GM18870 (cell line): ENCODE measurements around the gene MAOB.
"Not testable (repeated sequence)": the region's sequence is repeated elsewhere in the genome, so short reads cannot be mapped to it uniquely, and the experiment has no call there.

Experiments
- ATAC-seq: cut with Tn5 transposase; IDR thresholded peaks from one replicate; pipeline ENCODE4 v1.9.1; 2021; ENCODE audit warnings: moderate library complexity; ENCODE audit not compliant: unreplicated experiment

The MAOB gene

DNA sequence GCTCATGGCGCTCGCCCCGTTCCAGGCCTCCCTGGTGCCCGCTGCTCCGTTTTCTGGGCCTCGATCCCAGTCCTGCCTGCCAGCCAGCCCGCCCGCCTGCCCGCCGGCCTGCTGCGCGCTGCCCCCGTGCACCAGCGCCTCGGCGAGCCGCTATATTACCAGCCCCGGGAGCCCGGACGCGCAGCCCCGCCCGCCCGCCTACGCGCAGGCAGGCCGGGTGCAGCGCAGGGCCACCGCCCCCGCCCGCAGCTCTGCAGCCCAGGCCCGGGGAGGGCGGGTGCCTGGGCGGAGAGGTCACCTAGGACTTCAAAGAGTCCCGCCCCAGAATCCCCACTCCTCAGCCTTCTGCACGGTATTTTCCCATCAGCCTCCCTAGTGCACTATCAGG, at the start of gene MAOB:
Gene MAOB, minus strand, starts transcription at position 157 of the 388 bp plus-strand sequence. Its CDS starts 151 bp downstream, at position 6.
- no peak for ATAC-seq

DNA sequence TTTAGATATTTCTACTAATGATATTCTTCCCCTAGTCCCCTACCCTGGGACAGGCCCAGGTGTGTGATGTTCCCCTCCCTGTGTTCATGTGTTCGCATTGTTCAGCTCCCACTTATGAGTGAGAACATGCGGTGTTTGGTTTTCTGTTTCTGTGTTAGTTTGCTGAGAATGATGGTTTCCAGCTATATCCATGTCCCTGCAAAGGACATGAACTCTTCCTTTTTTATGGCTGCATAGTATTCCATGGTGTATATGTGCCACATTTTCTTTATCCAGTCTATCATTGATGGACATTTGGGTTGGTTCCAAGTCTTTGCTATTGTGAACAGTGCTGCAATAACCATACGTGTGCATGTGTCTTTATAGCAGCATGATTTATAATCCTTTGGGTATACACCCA, 39.8 kb upstream of the MAOB start:
- not testable (repeated sequence) for ATAC-seq

DNA sequence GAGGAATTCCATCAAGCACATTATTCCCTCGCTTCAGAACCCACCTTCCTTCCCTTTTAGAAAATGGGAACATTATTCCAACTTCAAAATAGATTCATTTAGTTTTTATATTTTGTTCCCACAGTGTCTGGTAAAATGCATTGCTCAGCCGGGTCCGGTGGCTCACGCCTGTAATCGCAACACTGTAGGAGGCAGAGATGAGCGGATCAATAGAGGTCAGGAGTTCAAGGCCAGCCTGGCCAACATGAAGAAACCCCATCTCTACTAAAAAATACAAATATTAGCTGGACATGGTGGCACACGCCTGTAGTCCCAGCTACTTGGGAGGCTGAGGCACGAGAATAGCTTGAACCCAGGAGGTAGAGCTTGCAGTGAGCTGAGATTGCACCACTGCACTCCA, 28.5 kb upstream of the MAOB start:
- ATAC-seq = not testable (repeated sequence)

DNA sequence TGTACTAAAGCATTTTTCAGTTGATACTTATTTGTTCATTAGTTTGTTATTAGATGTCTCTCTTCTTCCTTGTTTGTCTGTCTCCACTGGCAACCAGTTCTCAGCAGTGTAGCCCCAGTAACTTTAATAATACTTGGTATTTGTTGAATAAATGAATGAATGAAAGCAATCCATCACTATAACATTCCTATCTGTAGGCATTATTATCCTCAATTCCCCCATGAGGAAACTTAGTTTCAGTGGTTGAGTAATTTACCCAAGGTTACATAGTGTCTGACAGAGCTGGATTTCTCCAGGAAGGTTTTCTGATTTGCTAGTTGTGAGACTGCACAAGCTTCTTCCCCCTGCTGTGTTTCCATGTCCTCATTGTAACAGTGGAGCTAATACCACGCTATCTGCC, 27.8 kb upstream of the MAOB start:
- no peak for ATAC-seq

DNA sequence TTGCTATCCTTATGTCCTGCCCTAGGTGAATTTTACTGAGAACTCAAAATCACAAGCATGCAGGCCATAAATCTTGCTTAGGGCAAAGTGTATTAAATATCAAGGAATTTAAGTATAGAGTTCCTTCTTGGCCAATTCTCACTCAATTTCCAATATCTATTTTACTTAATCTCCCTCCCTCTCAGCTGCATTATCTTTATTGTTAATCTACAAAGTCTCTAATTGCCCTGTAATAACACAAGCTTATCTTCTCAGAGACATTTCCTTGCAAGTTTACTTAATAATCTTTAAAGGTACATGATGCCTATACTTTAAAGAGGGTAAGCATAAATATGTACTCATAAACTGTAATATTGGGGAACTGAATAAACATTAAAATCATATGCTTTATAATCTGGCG, 26.9 kb upstream of the MAOB start:
- ATAC-seq = no peak

DNA sequence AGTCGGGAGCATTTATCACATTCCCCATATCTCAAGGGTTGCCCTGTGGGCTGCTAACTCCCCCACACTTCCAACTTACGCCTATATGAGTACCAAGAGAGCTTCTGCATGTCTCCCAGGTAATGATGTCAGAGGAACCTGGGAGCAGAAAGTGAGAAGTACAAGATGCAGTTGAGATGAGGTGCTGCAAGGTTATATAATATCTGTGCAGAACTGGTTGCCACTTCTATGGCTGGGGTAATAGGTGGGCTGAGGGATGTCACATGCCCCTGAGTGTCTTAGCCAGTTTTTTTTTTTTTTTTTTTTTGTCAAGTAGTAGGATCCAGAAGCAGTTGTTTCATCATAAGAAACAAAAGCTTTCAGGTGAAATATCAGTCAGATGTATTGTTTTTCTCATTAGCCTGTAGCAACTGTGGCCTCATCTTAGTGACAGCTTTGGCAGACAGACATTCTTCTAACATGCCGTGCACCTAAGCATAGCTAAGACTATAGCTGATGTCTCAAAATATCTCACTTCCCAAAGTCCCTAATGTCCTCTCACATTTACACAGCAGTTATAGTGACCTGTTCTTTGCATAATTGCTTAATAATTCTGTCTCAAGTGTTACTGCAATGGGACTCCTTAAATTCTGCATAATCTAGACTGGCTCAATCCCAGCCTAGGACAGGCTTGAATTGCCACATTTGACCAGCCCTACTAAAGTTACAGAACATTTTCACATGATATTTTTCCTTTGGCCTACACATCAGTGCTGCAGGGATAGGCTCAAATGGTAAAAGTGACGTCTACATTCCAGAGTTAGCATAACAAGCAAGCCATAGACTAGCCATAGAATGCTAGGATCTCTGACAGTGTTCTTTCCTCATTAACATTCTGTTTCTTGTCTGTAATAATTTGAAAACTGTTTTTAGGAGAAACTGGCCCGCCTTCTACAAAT, 17.9 kb upstream of the MAOB start:
- ATAC-seq = no peak

DNA sequence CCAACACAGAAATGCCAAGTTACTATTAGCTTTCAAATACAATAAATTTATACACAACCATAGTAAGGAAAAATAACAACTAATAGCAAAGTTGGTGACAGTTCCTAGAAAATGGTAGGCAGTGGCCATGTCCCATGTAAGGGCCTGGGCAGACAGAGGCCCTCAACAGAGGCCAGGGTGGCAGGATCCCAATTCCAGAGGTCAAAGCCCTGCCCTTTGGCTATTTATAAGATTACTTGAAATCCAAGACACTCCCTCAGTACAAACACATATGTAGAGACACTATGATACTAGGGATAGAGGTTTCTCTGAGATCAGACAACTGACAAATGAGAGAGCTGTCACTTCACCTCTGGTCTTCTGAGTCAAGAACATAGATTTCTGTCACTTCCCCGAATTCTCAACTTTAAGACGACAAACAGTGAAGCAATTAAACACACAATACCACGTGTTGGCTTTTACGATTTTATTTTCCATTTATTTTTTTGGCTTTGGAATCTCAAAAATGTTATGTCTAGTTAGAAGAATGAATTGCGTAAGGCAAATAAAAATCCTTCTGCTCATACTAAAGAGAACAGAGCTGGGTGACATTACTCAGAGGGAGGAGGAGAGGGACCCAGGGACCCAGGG, 16.3 kb upstream of the MAOB start:
- ATAC-seq = no peak

DNA sequence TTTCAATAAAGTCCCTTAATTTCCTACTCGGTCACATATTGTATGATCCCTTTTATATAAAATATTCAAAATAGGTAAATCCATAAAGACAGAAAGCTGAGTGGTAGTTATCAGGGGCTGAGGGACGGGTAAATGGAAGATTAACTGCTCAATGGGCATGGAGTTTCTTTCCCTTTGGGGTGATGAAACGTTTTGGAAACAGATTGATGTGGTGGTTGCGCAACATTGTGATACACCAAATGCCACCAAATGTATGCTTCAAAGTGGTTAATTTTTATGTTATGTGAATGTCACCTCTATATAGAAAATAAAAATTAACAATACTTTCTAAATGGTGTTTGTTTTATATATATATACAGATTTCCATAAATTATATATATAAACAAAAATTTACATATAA, 15.0 kb upstream of the MAOB start:
- ATAC-seq = no peak

DNA sequence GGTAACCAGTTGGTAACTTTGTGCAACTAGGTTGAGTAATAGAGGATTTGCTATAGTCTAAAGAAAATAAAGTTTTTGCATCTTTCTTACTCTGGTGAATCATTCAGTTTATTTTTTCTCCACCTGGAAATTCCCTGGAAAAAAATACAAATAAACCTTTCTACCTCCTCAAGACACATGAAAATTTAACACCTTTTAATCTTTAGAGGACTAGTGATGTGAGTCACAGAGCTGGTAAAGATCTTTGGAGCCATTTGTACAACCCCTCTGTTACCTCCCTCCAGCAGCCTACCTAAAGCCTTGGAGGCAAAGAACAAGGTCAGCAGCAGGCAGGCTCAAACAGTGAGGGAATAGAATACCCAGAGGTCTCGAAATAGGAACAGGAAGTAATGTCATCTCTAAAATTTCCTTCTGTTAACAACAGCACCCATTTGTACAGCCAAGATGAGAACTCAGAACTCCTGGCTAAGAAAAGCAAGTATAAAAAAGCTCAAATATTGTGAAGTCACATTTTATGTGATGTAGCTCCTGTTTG, 10.2 kb upstream of the MAOB start:
- ATAC-seq = no peak

DNA sequence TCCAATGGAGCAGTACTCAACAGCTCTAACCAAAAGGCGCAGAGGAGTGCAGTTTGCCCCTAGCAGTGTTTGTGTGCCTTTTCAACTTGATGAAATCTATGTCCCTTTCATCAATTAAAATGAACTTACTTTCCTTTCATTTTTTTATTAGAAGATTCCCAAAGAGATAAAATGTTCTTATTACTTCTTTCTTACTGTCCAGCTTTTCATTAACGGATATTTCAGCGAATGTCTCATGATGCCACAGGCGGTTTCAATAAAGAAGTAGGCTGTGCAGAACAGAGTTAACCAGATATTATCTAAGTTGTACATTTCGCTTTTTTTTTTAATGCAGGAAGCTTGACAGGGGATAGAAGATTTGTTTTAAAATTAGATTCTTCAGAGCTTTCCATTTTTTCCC, 3.4 kb upstream of the MAOB start:
- no peak for ATAC-seq

DNA sequence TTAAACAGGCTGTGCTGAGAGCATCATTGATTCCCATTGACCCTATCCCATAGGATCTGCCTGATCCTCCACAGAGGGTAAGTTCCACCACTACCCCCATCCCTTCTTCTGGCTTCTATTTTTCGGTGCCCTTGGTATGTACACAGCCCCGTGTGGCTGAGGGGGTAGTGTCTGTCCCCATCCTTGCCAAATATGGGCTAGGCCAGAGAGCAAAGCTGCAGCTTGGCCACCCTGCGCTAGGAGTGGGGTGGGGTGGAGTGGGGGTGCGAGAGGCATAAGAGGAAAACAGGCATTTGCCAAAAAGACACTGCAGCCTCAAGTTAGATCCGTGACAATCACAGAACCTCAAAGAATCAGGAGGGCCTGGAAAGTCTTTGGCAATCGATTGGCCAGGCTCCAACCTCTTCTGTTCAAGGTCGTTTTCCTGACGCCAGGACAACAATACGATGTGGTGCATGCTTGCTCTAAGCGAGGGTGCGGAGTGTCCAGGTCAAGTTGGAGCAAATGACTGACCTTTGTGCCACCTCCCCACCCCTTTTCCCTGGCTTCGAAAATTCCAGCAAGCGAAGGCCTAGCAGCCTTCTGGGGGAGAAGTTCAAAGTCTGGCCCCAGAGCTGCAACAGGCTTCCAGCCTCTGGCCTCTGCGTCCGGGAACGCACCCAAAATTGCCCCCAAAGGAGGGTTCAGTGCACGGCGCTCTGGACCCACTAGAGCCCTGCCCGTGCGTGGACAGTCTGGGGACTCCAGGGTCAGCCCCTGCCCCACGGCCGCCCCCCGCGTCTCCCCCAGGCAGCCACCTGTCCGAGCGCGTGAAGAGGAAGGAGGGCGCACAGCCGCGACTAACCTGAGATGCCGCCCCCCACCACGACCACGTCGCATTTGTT, 598 bp downstream of the MAOB start:
- no peak for ATAC-seq

DNA sequence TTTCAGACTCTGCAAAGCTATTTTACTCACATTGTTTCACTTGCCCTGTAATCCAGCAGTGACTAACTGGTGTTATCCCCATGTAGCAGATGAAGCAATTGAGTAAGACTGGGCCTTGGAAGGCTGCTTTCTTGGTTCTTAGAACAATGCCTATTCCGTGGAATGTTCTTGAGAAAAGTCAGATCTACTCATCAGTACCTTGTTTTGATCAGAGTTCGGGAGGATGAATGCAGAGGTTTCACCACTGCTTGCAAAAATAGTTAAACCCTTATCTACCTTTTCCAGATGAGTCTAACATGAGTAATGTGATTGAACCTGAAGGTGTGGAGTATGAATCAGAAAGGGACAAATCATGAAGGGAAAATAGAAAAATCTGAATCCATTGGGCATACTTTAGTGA, 1.8 kb downstream of the MAOB start:
- no peak for ATAC-seq

DNA sequence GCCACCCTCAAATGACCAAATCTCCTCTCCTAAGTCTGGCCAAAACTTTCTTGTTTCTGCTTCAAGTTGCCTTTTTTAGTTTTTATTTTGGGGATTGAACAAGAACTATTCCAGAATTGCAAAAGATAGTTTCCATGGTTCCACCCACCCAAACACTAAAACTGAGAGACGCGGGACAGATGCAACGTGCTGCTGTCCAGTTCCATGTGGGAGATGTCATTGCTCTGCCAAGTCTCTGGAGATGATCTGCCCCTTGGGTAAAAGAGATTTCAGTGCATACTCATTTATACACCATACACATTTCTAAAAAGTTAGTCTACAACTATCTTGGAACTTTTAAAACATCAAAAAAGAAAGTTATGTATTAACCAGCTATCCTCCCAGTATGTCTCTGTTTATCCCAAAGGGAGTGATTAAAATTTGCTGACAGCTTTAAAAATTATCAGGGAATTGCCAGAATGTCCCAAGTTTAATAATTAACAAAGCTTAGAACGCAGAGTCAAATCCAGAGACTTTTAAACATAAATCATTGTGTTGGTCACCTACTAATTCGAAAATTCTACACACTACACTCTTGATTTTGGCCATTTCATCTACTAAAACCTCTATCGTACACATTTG, 3.2 kb downstream of the MAOB start:
- no peak for ATAC-seq

DNA sequence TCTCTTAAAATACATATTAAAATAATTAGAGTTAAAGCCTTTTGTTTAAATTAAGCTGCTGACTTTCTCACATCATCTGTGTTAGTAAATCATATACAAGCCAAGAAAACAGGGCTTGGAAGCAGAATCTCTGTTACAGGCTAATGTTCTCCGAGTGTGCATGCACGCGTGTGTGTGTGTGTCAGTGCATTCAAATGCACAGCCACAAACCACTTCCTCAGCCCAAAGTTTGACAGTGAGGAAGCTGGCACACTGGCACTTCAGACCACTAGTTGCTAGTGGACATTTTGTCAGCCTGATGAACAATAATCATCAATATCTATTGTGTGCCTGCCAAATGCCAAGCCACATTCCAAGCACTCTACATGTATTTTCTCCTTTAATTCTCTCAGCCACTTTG, 5.6 kb downstream of the MAOB start:
- ATAC-seq = no peak

DNA sequence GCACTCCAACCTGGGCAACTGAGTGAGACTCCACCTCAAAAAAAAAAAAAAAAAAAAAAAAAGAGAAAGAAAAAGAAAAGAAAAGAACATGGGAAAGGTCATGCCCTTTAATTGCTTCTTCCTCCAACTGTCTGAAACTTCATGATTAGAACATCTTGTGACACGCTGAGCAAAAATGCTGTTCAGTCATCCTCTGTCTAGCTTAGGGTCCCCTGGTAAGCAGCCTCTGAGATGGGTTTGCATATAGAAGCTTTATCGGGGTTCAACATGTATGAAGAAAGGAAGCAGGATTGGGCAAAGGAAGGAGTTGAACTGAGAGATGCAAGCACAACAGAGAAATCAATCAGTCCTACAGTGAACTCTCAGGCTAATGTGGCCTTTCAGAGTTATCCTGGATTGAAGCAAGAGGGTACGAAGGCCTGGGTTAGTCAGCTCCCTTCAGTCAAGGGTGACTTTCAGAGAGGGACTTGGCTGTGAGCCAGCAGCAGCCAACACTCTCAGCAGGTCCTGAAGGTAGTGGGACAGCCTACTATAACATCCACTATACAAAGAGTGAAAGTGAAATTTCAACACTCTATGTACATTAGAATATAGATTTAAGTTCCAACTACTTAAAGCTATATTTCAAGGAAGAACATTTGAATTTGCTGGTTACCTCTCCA, 11.4 kb downstream of the MAOB start:
- ATAC-seq = no peak

DNA sequence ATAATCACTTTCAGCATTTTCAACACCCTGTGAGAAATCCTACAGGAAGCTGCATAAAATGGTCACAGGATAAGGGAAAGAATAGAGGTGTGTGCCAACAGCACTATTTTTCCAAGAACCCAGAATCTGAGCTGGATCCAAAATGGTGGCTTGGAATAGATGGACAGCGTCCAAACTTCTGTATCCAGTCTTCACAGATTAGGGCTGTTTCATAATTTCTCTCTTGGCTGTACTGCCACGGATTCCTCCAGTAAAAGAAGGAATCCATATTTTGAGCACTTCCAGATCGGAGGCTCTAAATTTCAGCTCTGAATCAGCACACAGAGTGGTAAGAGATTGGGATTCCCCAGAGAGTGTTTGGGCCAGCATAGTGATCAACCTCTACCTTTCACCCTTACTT, 12.2 kb downstream of the MAOB start:
- ATAC-seq = no peak

DNA sequence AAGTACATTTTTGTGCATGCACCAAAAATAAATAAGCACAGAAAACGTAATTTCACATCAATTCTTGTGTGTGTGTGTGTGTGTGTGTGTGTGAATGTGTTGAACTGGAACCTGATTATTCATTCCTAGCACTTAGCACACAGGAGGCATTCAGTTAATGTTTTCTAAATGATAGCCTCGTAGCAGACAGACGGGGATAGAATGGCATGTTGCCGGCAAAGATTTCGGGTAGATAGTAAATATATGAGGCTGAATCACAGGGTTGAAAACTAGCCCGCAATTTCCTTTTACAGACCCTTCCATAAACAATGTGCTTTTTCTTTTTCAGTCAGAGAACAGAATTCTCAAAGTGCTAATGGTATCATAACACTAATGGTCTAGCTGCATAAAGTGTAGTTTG, 13.5 kb downstream of the MAOB start:
- ATAC-seq = no peak

DNA sequence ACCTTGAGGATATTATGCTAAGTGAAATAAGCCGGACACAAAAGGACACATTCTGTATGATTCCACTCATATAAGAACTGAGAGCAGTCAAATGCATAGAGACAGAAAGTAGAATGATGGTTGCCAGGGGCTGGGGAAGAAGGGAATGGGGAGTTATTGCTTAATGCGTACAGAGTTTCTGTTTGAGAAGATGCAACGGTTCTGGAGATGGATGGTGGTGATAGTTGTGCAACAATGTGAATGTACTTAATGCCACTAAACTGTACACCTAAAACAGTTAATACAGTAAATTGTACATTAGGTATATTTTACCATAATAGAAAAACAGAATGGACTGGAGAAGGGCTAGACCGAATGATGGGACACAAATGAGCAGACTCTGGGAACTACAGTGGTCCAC, 15.8 kb downstream of the MAOB start:
- ATAC-seq = no peak

DNA sequence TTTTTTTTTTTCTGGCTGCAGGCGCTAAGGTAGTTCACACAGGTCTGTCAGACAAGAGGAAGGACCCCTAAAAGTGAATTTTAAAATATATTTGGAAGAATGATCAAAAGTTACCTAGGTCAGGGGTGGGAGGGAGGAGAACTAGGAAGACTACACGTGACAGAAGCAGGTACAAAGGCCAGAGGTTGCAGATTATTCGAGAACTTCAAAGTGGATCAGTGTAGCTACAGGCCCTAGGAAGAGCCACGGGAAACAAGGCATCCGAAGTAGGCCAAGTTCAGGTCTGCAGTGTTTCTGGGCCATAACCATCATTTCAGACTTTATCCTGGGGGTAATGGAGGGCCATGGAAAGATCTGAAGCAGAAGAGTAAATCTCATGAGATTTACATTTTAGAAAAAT, 16.5 kb downstream of the MAOB start:
- ATAC-seq = no peak

DNA sequence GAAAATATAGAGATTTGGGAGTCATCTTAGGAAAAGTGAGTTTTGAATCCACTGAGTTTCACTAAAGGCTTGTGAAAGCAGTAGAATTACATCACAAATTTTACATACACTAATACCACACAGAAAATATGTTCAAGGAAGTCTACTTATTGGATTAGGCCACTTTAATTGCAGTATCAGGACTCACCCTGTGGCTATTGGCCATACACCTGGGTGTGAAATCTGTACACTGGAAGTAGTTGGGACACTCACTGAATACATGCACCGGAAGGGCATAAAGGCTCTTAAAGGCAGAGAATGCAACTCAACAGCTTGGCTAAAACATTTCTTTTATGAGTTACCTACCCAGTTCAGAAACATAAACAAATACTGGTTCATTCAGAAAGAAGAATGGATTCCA, 19.8 kb downstream of the MAOB start:
- ATAC-seq = no peak
